IPS-20b (cell line): Measurements from ENCODE around the gene CHMP4B.
A peak's percentile ranks its signal among the peaks of the same experiment; 100 is the strongest.

Source experiments
- H3K27ac ChIP-seq: one replicate; pipeline ENCODE4 v1.5.1; 2013; ENCODE audit warnings: low read length
- H3K27me3 ChIP-seq: 2 replicates; pipeline ENCODE4 v1.6.1; 2013; ENCODE audit warnings: mild to moderate bottlenecking, low read length, inconsistent platforms; ENCODE audit not compliant: insufficient read depth
- H3K36me3 ChIP-seq: 2 replicates; pipeline ENCODE4 v1.6.1; 2013; ENCODE audit warnings: low read depth, mild to moderate bottlenecking, inconsistent platforms, low read length, moderate library complexity; ENCODE audit not compliant: insufficient read depth
- H3K4me1 ChIP-seq: 2 replicates; pipeline ENCODE4 v1.6.1; 2013; ENCODE audit warnings: mild to moderate bottlenecking, control low read depth, inconsistent platforms, low read length, moderate library complexity; ENCODE audit not compliant: insufficient read depth
- H3K4me3 ChIP-seq: 2 replicates; pipeline ENCODE4 v1.5.1; 2013; ENCODE audit warnings: mild to moderate bottlenecking, low read length, inconsistent platforms
- H3K9ac ChIP-seq: 2 replicates; pipeline ENCODE4 v1.6.1; 2013; ENCODE audit warnings: low read depth, mild to moderate bottlenecking, inconsistent platforms, low read length, moderate library complexity
- H3K9me3 ChIP-seq: 2 replicates; pipeline ENCODE4 v1.6.1; 2013; ENCODE audit warnings: mild to moderate bottlenecking, low read depth, low read length, inconsistent platforms; ENCODE audit not compliant: insufficient read depth

CHMP4B gene

GRCh38 chr20:33859751-33860150, 48.6 kb downstream of the CHMP4B start:
- Histone ChIP-seq H3K4me1 (no peaks in the 10 kb centered on the region), H3K4me3 (no peak overlapping the region), H3K9me3 (no peaks in the 10 kb centered on the region), H3K36me3 (peaks cover 8% of the 10 kb centered on the region), H3K27me3 (no peaks in the 10 kb centered on the region), H3K27ac (no peak overlapping the region), H3K9ac (no peak overlapping the region)

GRCh38 chr20:33861458-33861857, 50.3 kb downstream of the CHMP4B start:
- no peak overlapping the region for H3K4me3 ChIP-seq
- H3K4me1 ChIP-seq: no peaks in the 10 kb centered on the region
- no peaks in the 10 kb centered on the region for H3K36me3 ChIP-seq
- H3K9ac ChIP-seq: no peak overlapping the region
- no peak overlapping the region for H3K27ac ChIP-seq
- H3K27me3 ChIP-seq: no peaks in the 10 kb centered on the region
- no peaks in the 10 kb centered on the region for H3K9me3 ChIP-seq

GRCh38 chr20:33862709-33863403, 51.7 kb downstream of the CHMP4B start:
- Histone ChIP-seq H3K9me3 (no peaks in the 10 kb centered on the region), H3K4me3 (peak overlapping the region; percentile 63; the same call in 1 of the 2 replicates), H3K9ac (no peak overlapping the region), H3K27me3 (no peaks in the 10 kb centered on the region), H3K27ac (peak overlapping the region; percentile 46), H3K36me3 (no peaks in the 10 kb centered on the region), H3K4me1 (no peaks in the 10 kb centered on the region)

- H3K9ac ChIP-seq: no peak overlapping the region
Measured at GRCh38 chr20:33863440-33864323, 52.5 kb downstream of the CHMP4B start.

GRCh38 chr20:33864324-33864963, 53.3 kb downstream of the CHMP4B start:
- Histone ChIP-seq H3K36me3 (no peaks in the 10 kb centered on the region), H3K9me3 (no peaks in the 10 kb centered on the region), H3K9ac (no peak overlapping the region), H3K4me1 (no peaks in the 10 kb centered on the region), H3K4me3 (no peak overlapping the region), H3K27ac (no peak overlapping the region), H3K27me3 (no peaks in the 10 kb centered on the region)

More at GRCh38 chr20:33863440-33864323, 52.5 kb downstream of the CHMP4B start:
- Histone ChIP-seq H3K4me1 (no peaks in the 10 kb centered on the region), H3K4me3 (no peak overlapping the region), H3K27me3 (no peaks in the 10 kb centered on the region), H3K27ac (no peak overlapping the region), H3K36me3 (no peaks in the 10 kb centered on the region), H3K9me3 (no peaks in the 10 kb centered on the region)

- Histone ChIP-seq H3K9ac (no peak overlapping the region), H3K27me3 (no peaks in the 10 kb centered on the region), H3K4me3 (no peak overlapping the region), H3K27ac (no peak overlapping the region), H3K9me3 (no peaks in the 10 kb centered on the region), H3K4me1 (no peaks in the 10 kb centered on the region), H3K36me3 (no peaks in the 10 kb centered on the region)
Measured at GRCh38 chr20:33865761-33866370, 54.7 kb downstream of the CHMP4B start.

GRCh38 chr20:33866398-33867100, 55.4 kb downstream of the CHMP4B start:
- H3K4me1 ChIP-seq: no peaks in the 10 kb centered on the region

GRCh38 chr20:33868042-33868441, 56.9 kb downstream of the CHMP4B start:
- no peaks in the 10 kb centered on the region for H3K9me3 ChIP-seq
- H3K9ac ChIP-seq: no peak overlapping the region

More at GRCh38 chr20:33866398-33867100, 55.4 kb downstream of the CHMP4B start:
- H3K4me3 ChIP-seq: no peak overlapping the region
- no peak overlapping the region for H3K9ac ChIP-seq
- no peak overlapping the region for H3K27ac ChIP-seq
- no peaks in the 10 kb centered on the region for H3K36me3 ChIP-seq
- no peaks in the 10 kb centered on the region for H3K9me3 ChIP-seq
- H3K27me3 ChIP-seq: no peaks in the 10 kb centered on the region

GRCh38 chr20:33868595-33868994, 57.4 kb downstream of the CHMP4B start:
- Histone ChIP-seq H3K4me3 (no peak overlapping the region), H3K9me3 (no peaks in the 10 kb centered on the region), H3K27me3 (no peaks in the 10 kb centered on the region), H3K36me3 (no peaks in the 10 kb centered on the region), H3K27ac (no peak overlapping the region), H3K9ac (no peak overlapping the region), H3K4me1 (no peaks in the 10 kb centered on the region; the same call in 1 of the 2 replicates)

More at GRCh38 chr20:33868042-33868441, 56.9 kb downstream of the CHMP4B start:
- Histone ChIP-seq H3K27me3 (no peaks in the 10 kb centered on the region), H3K27ac (no peak overlapping the region), H3K4me3 (no peak overlapping the region), H3K36me3 (no peaks in the 10 kb centered on the region), H3K4me1 (no peaks in the 10 kb centered on the region; the same call in 1 of the 2 replicates)

GRCh38 chr20:33869283-33869682, 58.1 kb downstream of the CHMP4B start:
- Histone ChIP-seq H3K4me3 (no peak overlapping the region), H3K36me3 (no peaks in the 10 kb centered on the region), H3K27me3 (no peaks in the 10 kb centered on the region), H3K9me3 (no peaks in the 10 kb centered on the region), H3K27ac (no peak overlapping the region), H3K4me1 (no peaks in the 10 kb centered on the region; the same call in 1 of the 2 replicates), H3K9ac (no peak overlapping the region)

GRCh38 chr20:33871362-33871761, 60.2 kb downstream of the CHMP4B start:
- Histone ChIP-seq H3K4me3 (no peak overlapping the region), H3K36me3 (no peaks in the 10 kb centered on the region), H3K27me3 (no peaks in the 10 kb centered on the region), H3K27ac (no peak overlapping the region), H3K4me1 (no peaks in the 10 kb centered on the region; the same call in 1 of the 2 replicates), H3K9me3 (no peaks in the 10 kb centered on the region), H3K9ac (no peak overlapping the region)
